Femur (tissue), 1 donor: ENCODE results near the gene SIL1.

Experiments
- DNase-seq: peaks from one replicate; pipeline ENCODE4 v3.0.0-alpha.2; 2017

Gene SIL1

GRCh38 chr5:138951986-138952735, 246.0 kb downstream of the SIL1 start:
- no peak for DNase-seq

GRCh38 chr5:138951091-138951985, 246.8 kb downstream of the SIL1 start:
- DNase-seq, result no peak

- DNase-seq, result no peak
These were observed 247.6 kb downstream of the SIL1 start for GRCh38 chr5:138950421-138951031.

- no peak for DNase-seq
These were observed 248.2 kb downstream of the SIL1 start for GRCh38 chr5:138949988-138950387.

- no peak for DNase-seq
These were observed 249.0 kb downstream of the SIL1 start for GRCh38 chr5:138949223-138949574.

- DNase-seq, result no peak
These were observed 249.5 kb downstream of the SIL1 start for GRCh38 chr5:138948471-138949222.

- DNase-seq, result no peak
These were observed 250.4 kb downstream of the SIL1 start for GRCh38 chr5:138947780-138948179.

GRCh38 chr5:138946831-138947560, 251.2 kb downstream of the SIL1 start:
- DNase-seq, result no peak

- no peak for DNase-seq
These were observed 251.9 kb downstream of the SIL1 start for GRCh38 chr5:138946241-138946623.

- peak; percentile 61 for DNase-seq
These were observed 252.5 kb downstream of the SIL1 start for GRCh38 chr5:138945421-138946240.

GRCh38 chr5:138944527-138945322, 253.4 kb downstream of the SIL1 start:
- DNase-seq, result peak; percentile 29

GRCh38 chr5:138943599-138944173, 254.5 kb downstream of the SIL1 start:
- no peak for DNase-seq

GRCh38 chr5:138942861-138943260, 255.3 kb downstream of the SIL1 start:
- peak; percentile 12 for DNase-seq

- DNase-seq, result no peak
These were observed 256.1 kb downstream of the SIL1 start for GRCh38 chr5:138942066-138942465.

GRCh38 chr5:138938526-138938925, 259.6 kb downstream of the SIL1 start:
- no peak for DNase-seq

- no peak for DNase-seq
These were observed 260.5 kb downstream of the SIL1 start for GRCh38 chr5:138937392-138938387.

GRCh38 chr5:138936968-138937345, 261.2 kb downstream of the SIL1 start:
- DNase-seq, result no peak

GRCh38 chr5:138936225-138936967, 261.8 kb downstream of the SIL1 start:
- DNase-seq, result no peak
